Activated naive CD8-positive, alpha-beta T cell (primary cell): Measurements from ENCODE around the gene KRTAP12-2.
A peak's percentile ranks its signal among the peaks of the same experiment; 100 is the strongest.
"Not testable (repeated sequence)": the region's sequence is repeated elsewhere in the genome, so short reads cannot be mapped to it uniquely, and the experiment has no call there.

Source experiments
- H3K27ac Mint-ChIP-seq: one replicate; pipeline ENCODE4 v1.8.0; 2021; ENCODE audit warnings: mixed read lengths
- H3K27me3 Mint-ChIP-seq: one replicate; pipeline ENCODE4 v1.8.0; 2021; ENCODE audit warnings: mixed read lengths
- H3K36me3 Mint-ChIP-seq: one replicate; pipeline ENCODE4 v1.8.0; 2021; ENCODE audit warnings: mixed read lengths
- H3K4me1 Mint-ChIP-seq: one replicate; pipeline ENCODE4 v1.8.0; 2021; ENCODE audit warnings: low read depth, mixed read lengths
- H3K4me3 Mint-ChIP-seq: one replicate; pipeline ENCODE4 v1.8.0; 2021; ENCODE audit warnings: mild to moderate bottlenecking, mixed read lengths
- H3K9me3 Mint-ChIP-seq: one replicate; pipeline ENCODE4 v1.8.0; 2021; ENCODE audit warnings: low read depth, mixed read lengths

KRTAP12-2 gene

GRCh38 chr21:44637018-44637850, 29.5 kb downstream of the KRTAP12-2 start, which contains the start of gene KRTAP10-10:
Gene KRTAP10-10, plus strand, starts transcription at chr21:44637356. Its CDS starts 62 bp downstream, at chr21:44637418.
- H3K4me1 Mint-ChIP-seq: no peaks in the 10 kb centered on the region
- H3K27me3 Mint-ChIP-seq: no peaks in the 10 kb centered on the region
- H3K36me3 Mint-ChIP-seq: peaks cover 12% of the 10 kb centered on the region
- no peak within 1 kb of the TSS for H3K4me3 Mint-ChIP-seq
- H3K9me3 Mint-ChIP-seq: peaks cover 11% of the 10 kb centered on the region
- H3K27ac Mint-ChIP-seq: no peak within 1 kb of the TSS

- no peaks in the 10 kb centered on the region for H3K27me3 Mint-ChIP-seq
- H3K4me3 Mint-ChIP-seq: no peak overlapping the region
- no peaks in the 10 kb centered on the region for H3K4me1 Mint-ChIP-seq
- H3K27ac Mint-ChIP-seq: no peak overlapping the region
- H3K36me3 Mint-ChIP-seq: peaks cover 13% of the 10 kb centered on the region
- peaks cover 18% of the 10 kb centered on the region for H3K9me3 Mint-ChIP-seq
Observed at GRCh38 chr21:44636209-44637017, 30.3 kb downstream of the KRTAP12-2 start.

GRCh38 chr21:44632067-44632466, 34.7 kb downstream of the KRTAP12-2 start:
- no peaks in the 10 kb centered on the region for H3K27me3 Mint-ChIP-seq
- peaks cover 16% of the 10 kb centered on the region for H3K36me3 Mint-ChIP-seq
- no peak overlapping the region for H3K4me3 Mint-ChIP-seq
- H3K27ac Mint-ChIP-seq: no peak overlapping the region
- peaks cover 17% of the 10 kb centered on the region for H3K9me3 Mint-ChIP-seq
- peaks cover 24% of the 10 kb centered on the region for H3K4me1 Mint-ChIP-seq

GRCh38 chr21:44630440-44630839, 36.3 kb downstream of the KRTAP12-2 start:
- H3K27me3 Mint-ChIP-seq: no peaks in the 10 kb centered on the region
- H3K4me3 Mint-ChIP-seq: peak overlapping the region; percentile 43
- H3K4me1 Mint-ChIP-seq: peaks cover 35% of the 10 kb centered on the region
- peak overlapping the region; percentile 86 for H3K27ac Mint-ChIP-seq
- H3K36me3 Mint-ChIP-seq: peaks cover 16% of the 10 kb centered on the region
- peaks cover 17% of the 10 kb centered on the region for H3K9me3 Mint-ChIP-seq

GRCh38 chr21:44628707-44629391, 37.9 kb downstream of the KRTAP12-2 start:
- peaks cover 24% of the 10 kb centered on the region for H3K36me3 Mint-ChIP-seq
- peaks cover 36% of the 10 kb centered on the region for H3K4me1 Mint-ChIP-seq
- no peak overlapping the region for H3K4me3 Mint-ChIP-seq
- no peaks in the 10 kb centered on the region for H3K27me3 Mint-ChIP-seq
- H3K27ac Mint-ChIP-seq: no peak overlapping the region
- H3K9me3 Mint-ChIP-seq: peaks cover 24% of the 10 kb centered on the region

- not testable (repeated sequence) for H3K27ac Mint-ChIP-seq
- H3K9me3 Mint-ChIP-seq: peaks cover 34% of the 10 kb centered on the region
Observed at GRCh38 chr21:44627831-44628233, 38.9 kb downstream of the KRTAP12-2 start.

GRCh38 chr21:44627181-44627822, 39.4 kb downstream of the KRTAP12-2 start:
- H3K4me3 Mint-ChIP-seq: peak overlapping the region; percentile 27
- not testable (repeated sequence) for H3K27me3 Mint-ChIP-seq, H3K27ac Mint-ChIP-seq
- peaks cover 36% of the 10 kb centered on the region for H3K4me1 Mint-ChIP-seq
- peaks cover 28% of the 10 kb centered on the region for H3K36me3 Mint-ChIP-seq
- peaks cover 38% of the 10 kb centered on the region for H3K9me3 Mint-ChIP-seq

More at GRCh38 chr21:44627831-44628233, 38.9 kb downstream of the KRTAP12-2 start:
- peaks cover 24% of the 10 kb centered on the region for H3K36me3 Mint-ChIP-seq
- H3K4me3 Mint-ChIP-seq, H3K27me3 Mint-ChIP-seq: not testable (repeated sequence)
- peaks cover 36% of the 10 kb centered on the region for H3K4me1 Mint-ChIP-seq

- peak within 1 kb of the TSS; percentile 34 for H3K27ac Mint-ChIP-seq
- H3K4me3 Mint-ChIP-seq: peak within 1 kb of the TSS; percentile 27
- H3K27me3 Mint-ChIP-seq: no peaks in the 10 kb centered on the region
- peaks cover 34% of the 10 kb centered on the region for H3K9me3 Mint-ChIP-seq
- peaks cover 36% of the 10 kb centered on the region for H3K4me1 Mint-ChIP-seq
- H3K36me3 Mint-ChIP-seq: peaks cover 27% of the 10 kb centered on the region
Observed at GRCh38 chr21:44626673-44627143, 40.0 kb downstream of the KRTAP12-2 start, which contains the start of gene KRTAP10-9. Gene KRTAP10-9, plus strand, starts transcription at chr21:44627093. Its CDS starts 79 bp downstream, at chr21:44627172.

GRCh38 chr21:44626262-44626661, 40.5 kb downstream of the KRTAP12-2 start:
- Mint-ChIP-seq H3K9me3 (peaks cover 32% of the 10 kb centered on the region), H3K4me3 (no peak overlapping the region), H3K27ac (peak overlapping the region; percentile 34), H3K4me1 (peaks cover 36% of the 10 kb centered on the region), H3K27me3 (no peaks in the 10 kb centered on the region), H3K36me3 (peaks cover 26% of the 10 kb centered on the region)

- Mint-ChIP-seq H3K9me3 (peaks cover 29% of the 10 kb centered on the region), H3K27ac (no peak overlapping the region), H3K36me3 (peaks cover 23% of the 10 kb centered on the region), H3K4me3 (no peak overlapping the region), H3K27me3 (no peaks in the 10 kb centered on the region), H3K4me1 (peaks cover 34% of the 10 kb centered on the region)
Observed at GRCh38 chr21:44625756-44626155, 41.0 kb downstream of the KRTAP12-2 start.

GRCh38 chr21:44623575-44623974, 43.2 kb downstream of the KRTAP12-2 start:
- Mint-ChIP-seq H3K4me1 (peaks cover 38% of the 10 kb centered on the region), H3K36me3 (peaks cover 36% of the 10 kb centered on the region), H3K9me3 (peaks cover 42% of the 10 kb centered on the region), H3K27ac (no peak overlapping the region), H3K4me3 (no peak overlapping the region), H3K27me3 (no peaks in the 10 kb centered on the region)

- Mint-ChIP-seq H3K4me1 (peaks cover 50% of the 10 kb centered on the region), H3K27ac (peak overlapping the region; percentile 95), H3K36me3 (peaks cover 36% of the 10 kb centered on the region), H3K4me3 (no peak overlapping the region), H3K27me3 (no peaks in the 10 kb centered on the region), H3K9me3 (peaks cover 42% of the 10 kb centered on the region)
Observed at GRCh38 chr21:44619886-44620285, 46.8 kb downstream of the KRTAP12-2 start.

GRCh38 chr21:44618909-44619308, 47.8 kb downstream of the KRTAP12-2 start:
- Mint-ChIP-seq H3K4me3 (peak overlapping the region; percentile 75), H3K27me3 (no peaks in the 10 kb centered on the region), H3K27ac (peak overlapping the region; percentile 95), H3K9me3 (peaks cover 36% of the 10 kb centered on the region), H3K4me1 (peaks cover 52% of the 10 kb centered on the region), H3K36me3 (peaks cover 28% of the 10 kb centered on the region)

- Mint-ChIP-seq H3K4me1 (peaks cover 52% of the 10 kb centered on the region), H3K27me3 (no peaks in the 10 kb centered on the region)
Observed at GRCh38 chr21:44618504-44618903, 48.2 kb downstream of the KRTAP12-2 start.

More at GRCh38 chr21:44618504-44618903, 48.2 kb downstream of the KRTAP12-2 start:
- H3K4me3 Mint-ChIP-seq: peak overlapping the region; percentile 75
- peaks cover 27% of the 10 kb centered on the region for H3K36me3 Mint-ChIP-seq
- peak overlapping the region; percentile 95 for H3K27ac Mint-ChIP-seq
- peaks cover 32% of the 10 kb centered on the region for H3K9me3 Mint-ChIP-seq
